ENCODE data around the gene ST8SIA2. TPM values are rescaled to one million over a fixed set of nuclear protein-coding genes. Genes with fewer than 3 reads are reported as not detected.

Gene ST8SIA2
- total RNA-seq, 2 experiments from 2014 or later: not detected

GRCh38 chr15:92467245-92467644 is 73.6 kb downstream of the ST8SIA2 start:
- H3K4me3 ChIP-seq (ENCODE audit: low read length): no peak overlapping the region
- no peaks in the 10 kb centered on the region for H3K27me3 ChIP-seq (ENCODE audit: control insufficient read depth in 1 of 2, insufficient read depth in 2 of 2, low read length in 2 of 2)
- H3K27ac ChIP-seq (ENCODE audit: low read depth in 1 of 2, low read length in 2 of 2): no peak overlapping the region
- H3K9me3 ChIP-seq (ENCODE audit: control insufficient read depth in 1 of 2, insufficient read depth in 1 of 2, low read length in 2 of 2): no peaks in the 10 kb centered on the region
- Mint-ChIP-seq H3K27me3 (no peaks in the 10 kb centered on the region), H3K9me3 (no peaks in the 10 kb centered on the region), H3K4me3 (no peak overlapping the region), H3K4me1 (ENCODE audit: low read depth) (no peaks in the 10 kb centered on the region), H3K27ac (no peak overlapping the region), H3K36me3 (ENCODE audit: low read depth) (no peaks in the 10 kb centered on the region)
- intact Hi-C loops (cut with DNase I, micrococcal nuclease): no loop called here
- DNase-seq (no peak), ATAC-seq (ENCODE audit: poor library complexity) (no peak)
- POLR2A ChIA-PET: no interaction called here
- CTCF ChIA-PET: no interaction called here
- H3K4me1 ChIP-seq (ENCODE audit: insufficient read depth, low read length): no peaks in the 10 kb centered on the region
- no peaks in the 10 kb centered on the region for H3K36me3 ChIP-seq (ENCODE audit: insufficient read depth, low read length)
- no peak for TF ChIP-seq CTCF (IDR thresholded peaks at IDR 0.05)

GRCh38 chr15:92468991-92469390 is 75.3 kb downstream of the ST8SIA2 start:
- Mint-ChIP-seq H3K4me3 (no peak overlapping the region), H3K27me3 (no peaks in the 10 kb centered on the region), H3K36me3 (ENCODE audit: low read depth) (no peaks in the 10 kb centered on the region), H3K4me1 (ENCODE audit: low read depth) (no peaks in the 10 kb centered on the region), H3K9me3 (no peaks in the 10 kb centered on the region), H3K27ac (no peak overlapping the region)
- Histone ChIP-seq H3K4me1 (ENCODE audit: insufficient read depth, low read length) (no peaks in the 10 kb centered on the region), H3K27ac (ENCODE audit: low read depth in 1 of 2, low read length in 2 of 2) (no peak overlapping the region), H3K36me3 (ENCODE audit: insufficient read depth, low read length) (no peaks in the 10 kb centered on the region), H3K9me3 (ENCODE audit: control insufficient read depth in 1 of 2, insufficient read depth in 1 of 2, low read length in 2 of 2) (no peaks in the 10 kb centered on the region), H3K27me3 (ENCODE audit: control insufficient read depth in 1 of 2, insufficient read depth in 2 of 2, low read length in 2 of 2) (peaks cover 0 to under 1% of the 10 kb centered on the region in 2 experiments), H3K4me3 (ENCODE audit: low read length) (no peak overlapping the region)
- no peak for TF ChIP-seq CTCF (IDR thresholded peaks at IDR 0.05)
- no peak for DNase-seq
- CTCF ChIA-PET: no interaction called here
- POLR2A ChIA-PET: no interaction called here
- no peak for ATAC-seq (ENCODE audit: poor library complexity)
- intact Hi-C loops (cut with DNase I, micrococcal nuclease): no loop called here

- Mint-ChIP-seq H3K36me3 (ENCODE audit: low read depth) (no peaks in the 10 kb centered on the region), H3K4me3 (no peak overlapping the region), H3K4me1 (ENCODE audit: low read depth) (no peaks in the 10 kb centered on the region), H3K9me3 (peaks cover 2% of the 10 kb centered on the region), H3K27me3 (peaks cover 7% of the 10 kb centered on the region), H3K27ac (no peak overlapping the region)
- H3K9me3 ChIP-seq (ENCODE audit: control insufficient read depth in 1 of 2, insufficient read depth in 1 of 2, low read length in 2 of 2): no peaks in the 10 kb centered on the region
- H3K4me3 ChIP-seq (ENCODE audit: low read length): no peak overlapping the region
- DNase-seq (no peak), ATAC-seq (ENCODE audit: poor library complexity) (no peak)
- CTCF ChIA-PET: no interaction called here
- H3K27ac ChIP-seq (ENCODE audit: low read depth in 1 of 2, low read length in 2 of 2): no peak overlapping the region
- intact Hi-C loops (cut with DNase I, micrococcal nuclease): no loop called here
- no peak for TF ChIP-seq CTCF (IDR thresholded peaks at IDR 0.05)
- no peaks in the 10 kb centered on the region for H3K36me3 ChIP-seq (ENCODE audit: insufficient read depth, low read length)
- H3K27me3 ChIP-seq (ENCODE audit: control insufficient read depth in 1 of 2, insufficient read depth in 2 of 2, low read length in 2 of 2): peaks cover 0 to 3% of the 10 kb centered on the region in 2 experiments
- H3K4me1 ChIP-seq (ENCODE audit: insufficient read depth, low read length): no peaks in the 10 kb centered on the region
- POLR2A ChIA-PET: no interaction called here
These were observed 77.6 kb downstream of the ST8SIA2 start for GRCh38 chr15:92471288-92471687.

Data from CD4-positive, alpha-beta T cell (primary cell).